Right renal pelvis (tissue), 4 donors: ENCODE results near the gene RGS11. TPM values are rescaled to one million over a fixed set of nuclear protein-coding genes. Genes with fewer than 3 reads are reported as not detected.
"Not testable (repeated sequence)": the region's sequence is repeated elsewhere in the genome, so short reads cannot be mapped to it uniquely, and the experiment has no call there.

Experiments used
- DNase-seq, 4 donors: peaks; one replicate each; pipeline ENCODE4 v3.0.0-alpha.2; 2013; ENCODE audit warnings: low read depth in 4 of 4, low spot score in 3 of 4, missing footprints in 1 of 4
- polyA plus RNA-seq, 4 donors: library from polyadenylated mRNA; unstranded; fragments of 120-200 nt; gene quantifications; one replicate each; pipeline ENCODE4 v1.2.1, GENCODE V29; 2013; ENCODE audit not compliant: insufficient read length in 4 of 4

The RGS11 gene
- polyA plus RNA-seq, 4 donors = 0.68 to 2.8 (median 1.9) TPM

DNA sequence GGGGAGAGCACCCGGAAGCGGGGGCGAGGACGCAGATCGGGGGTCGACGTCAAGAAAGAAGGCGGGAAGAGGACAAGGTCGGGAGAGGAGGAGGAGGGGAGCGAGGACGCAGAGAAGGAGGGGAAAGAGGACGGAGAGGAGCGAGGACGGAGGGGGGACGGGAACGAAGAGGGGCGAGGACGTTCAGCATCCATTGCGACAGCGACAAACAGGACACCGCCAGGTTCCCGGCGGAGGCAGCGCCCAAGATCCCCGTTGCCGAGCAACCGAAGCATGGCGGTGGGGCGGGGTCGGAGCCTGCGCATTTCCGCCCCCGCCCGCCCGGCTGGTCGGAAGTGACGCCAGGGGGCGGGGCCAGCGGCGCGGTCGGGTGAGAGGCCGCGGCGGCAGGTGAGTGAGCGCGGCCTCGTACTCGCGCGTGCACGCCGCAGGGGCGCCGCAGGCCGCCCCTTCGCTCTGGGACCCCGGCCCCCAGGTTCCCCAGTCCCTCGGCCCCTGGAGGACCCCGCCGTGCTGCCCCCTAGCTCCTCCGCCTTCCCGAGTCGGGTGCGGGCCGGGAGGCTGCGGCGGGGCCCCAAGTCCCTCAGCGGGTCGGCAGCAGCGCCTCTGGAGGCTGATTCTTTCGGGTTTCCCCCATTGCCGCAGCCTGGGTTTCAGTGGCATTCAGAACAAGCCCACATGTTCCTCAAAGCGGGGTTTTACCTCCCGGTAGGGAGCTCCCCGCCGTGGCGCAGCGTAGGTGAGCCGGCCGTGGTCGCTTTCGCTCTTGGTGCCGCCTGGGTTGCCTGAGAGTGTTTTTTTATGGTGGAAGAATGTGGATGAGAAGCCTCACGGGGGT lies 41.1 kb downstream of the RGS11 start, which contains the start of gene FAM234A:
Gene FAM234A, plus strand, starts transcription at position 354 of the 838 bp plus-strand sequence. CDS start 19,593 bp downstream, outside the sequence.
- peak; percentile 86 to 90 (median 88) for DNase-seq

DNA sequence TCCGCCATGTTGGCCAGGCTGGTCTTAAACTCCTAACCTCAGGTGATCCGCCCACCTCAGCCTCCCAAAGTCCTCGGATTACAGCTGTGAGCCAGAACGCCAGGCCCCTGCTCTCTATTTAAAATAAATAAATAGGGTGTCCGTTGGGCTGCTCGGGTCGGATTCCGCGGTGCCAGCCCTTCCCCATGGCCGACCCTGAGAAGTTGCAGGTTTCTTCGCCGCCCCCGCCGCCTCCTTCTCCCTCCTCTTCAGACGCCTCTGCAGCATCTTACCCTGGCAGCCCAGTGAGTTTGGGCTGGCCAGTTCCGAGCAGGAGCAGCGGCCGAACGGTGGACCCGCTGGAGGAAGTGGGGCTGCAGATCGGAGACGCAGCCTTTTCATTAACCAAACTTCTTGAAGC lies 44.8 kb downstream of the RGS11 start:
- DNase-seq = no peak

DNA sequence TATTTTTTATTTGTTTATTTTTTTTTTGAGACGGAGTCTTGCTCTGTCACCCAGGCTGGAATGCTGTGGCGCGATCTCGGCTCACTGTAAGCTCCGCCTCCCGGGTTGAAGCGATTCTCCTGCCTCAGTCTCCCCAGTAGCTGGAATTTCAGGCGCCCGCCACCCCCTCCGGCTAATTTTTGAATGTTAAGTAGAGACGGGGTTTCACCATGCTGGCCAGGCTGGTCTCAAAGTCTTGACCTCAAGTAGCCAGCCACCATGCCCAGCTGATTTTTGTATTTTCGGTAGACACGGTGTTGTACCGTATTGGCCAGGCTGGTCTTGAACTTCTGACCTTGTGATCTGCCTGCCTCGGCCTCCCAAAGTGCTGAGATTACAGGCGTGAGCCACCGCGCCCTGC lies 45.4 kb downstream of the RGS11 start:
- not testable (repeated sequence) for DNase-seq

DNA sequence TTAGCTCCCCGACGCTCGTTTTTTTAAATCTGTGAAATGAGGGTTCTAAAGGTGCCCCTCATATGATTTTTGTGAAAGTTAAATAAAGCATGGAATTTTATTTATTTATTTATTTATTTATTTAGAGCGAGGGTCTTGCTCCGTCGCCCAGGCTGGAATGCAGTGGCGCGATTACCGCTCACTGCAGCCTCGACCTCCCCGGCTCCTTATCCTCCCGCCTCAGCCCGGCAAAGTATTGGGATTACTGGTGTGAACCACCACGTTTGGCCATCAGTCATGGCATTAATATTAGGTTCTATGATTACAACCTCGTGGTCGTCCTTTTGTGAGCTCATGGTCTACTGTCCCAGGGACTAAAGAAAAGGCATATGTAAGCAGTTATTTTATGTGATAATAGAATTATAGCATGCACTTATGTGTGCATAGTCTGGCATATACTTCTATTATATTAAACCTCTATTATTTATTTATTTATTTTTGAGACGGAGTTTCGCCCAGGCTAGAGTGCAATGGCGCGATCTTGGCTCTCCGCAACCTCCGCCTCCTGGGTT lies 45.9 kb downstream of the RGS11 start:
- no peak for DNase-seq

DNA sequence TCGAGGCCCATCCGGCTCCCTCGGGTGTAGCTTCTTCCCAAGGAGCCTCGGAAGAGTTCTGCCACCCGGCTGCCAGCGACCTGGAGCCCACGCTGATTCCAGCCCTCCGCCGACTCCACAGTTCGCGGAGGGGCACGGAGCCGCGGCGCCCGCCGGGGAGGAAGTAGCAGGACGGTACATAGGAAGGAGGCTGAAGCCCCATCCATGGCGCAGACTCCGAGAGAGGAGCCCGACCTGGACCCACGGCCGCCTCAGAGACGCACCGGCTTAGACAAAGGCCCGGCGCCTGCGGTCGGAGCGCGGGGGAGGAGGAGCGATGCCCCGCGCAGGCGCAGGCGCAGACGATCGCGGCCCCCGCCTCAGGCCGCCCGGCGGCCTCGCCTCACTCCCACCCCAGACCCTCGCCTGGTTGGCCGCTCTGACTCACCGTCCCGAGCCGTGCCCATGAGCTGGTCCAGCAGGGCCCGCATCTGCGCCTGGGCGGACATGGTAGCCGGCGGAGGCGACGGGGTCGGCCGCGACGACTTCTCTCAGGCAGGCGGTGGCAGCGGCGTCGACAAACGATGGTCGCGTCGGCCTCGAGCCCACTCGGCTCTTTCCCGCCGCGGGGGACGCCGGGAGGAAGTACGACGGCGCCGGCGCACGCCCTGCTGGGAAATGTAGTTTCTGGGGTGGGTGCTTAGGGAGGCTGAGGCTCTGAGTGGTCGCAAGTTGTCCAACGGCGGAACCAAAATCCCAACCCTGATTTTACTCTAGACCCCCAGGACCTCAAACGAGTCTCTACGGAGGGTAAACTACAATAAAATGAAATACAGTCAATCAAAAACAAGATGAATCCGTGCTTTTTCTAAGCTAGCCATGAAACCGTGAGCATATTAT lies 46.7 kb downstream of the RGS11 start, which contains the start of gene LUC7L:
Gene LUC7L, minus strand, starts transcription at position 598 of the 879 bp plus-strand sequence. Its CDS starts 110 bp downstream, at position 488.
- DNase-seq = peak; percentile 83 to 90 (median 84)

DNA sequence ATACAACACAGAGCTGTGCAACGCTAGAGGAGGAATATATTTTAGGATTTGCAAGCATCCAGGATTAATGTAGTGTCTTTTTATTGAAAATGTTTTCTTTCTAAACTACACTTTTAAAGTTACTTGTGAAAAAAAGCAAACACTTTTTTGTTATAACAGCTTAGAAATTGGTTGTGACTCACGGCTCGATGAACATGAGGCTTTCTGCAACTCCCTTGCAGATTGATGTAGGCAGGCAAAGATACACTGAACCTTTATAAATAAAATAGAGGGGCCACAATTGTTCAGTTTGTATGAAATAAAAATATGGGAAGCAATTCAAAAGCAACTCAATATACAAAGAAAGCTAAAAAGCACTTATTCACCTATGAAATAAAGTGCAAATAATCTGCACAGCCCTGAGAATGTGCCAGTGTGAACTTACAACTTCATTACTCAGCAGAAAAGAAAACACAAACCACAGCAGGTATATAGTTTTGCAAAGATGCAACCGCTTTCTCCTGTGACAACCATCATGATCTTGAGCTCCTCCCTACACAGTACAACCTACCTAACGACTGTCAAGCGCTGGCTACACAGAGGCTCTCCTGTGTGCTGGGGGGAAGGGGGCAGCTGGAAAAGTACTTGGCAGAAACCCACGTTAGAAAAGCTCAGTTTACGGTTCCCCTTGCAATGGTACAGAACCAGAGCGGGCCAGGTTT lies 47.4 kb downstream of the RGS11 start:
- no peak for DNase-seq

DNA sequence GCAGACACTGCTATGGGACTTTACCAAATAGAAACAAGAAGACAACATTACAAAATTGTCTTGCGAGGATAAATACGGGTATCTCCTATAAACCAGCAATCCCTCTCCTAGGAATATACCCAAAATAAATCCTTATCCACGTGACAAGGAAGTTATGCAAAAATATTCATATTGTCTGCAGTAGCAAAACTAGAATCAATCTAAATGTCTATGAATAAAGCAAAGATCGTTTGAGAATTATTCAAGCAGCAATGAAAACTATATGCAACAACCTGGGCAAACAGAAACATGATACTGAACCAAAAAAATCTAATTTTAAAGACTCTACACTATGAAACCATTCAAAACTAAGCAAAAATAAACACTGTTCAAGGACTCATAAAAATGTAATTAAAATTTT lies 55.7 kb downstream of the RGS11 start:
- no peak for DNase-seq

Other genes with a start within 250 kb of the RGS11 start
- 10 to 100 TPM; 11.3 to 13.2 (median 12.9) TPM for gene POLR3K, start 222.3 kb downstream of the RGS11 start, polyA plus RNA-seq
- gene SNRNP25, start 222.1 kb downstream of the RGS11 start, polyA plus RNA-seq = 10 to 100 TPM; 41.8 to 52.1 (median 47.6) TPM
- gene RHBDF1, start 203.3 kb downstream of the RGS11 start, polyA plus RNA-seq = 10 to 100 TPM; 21.4 to 28.8 (median 28.1) TPM
- 10 to 100 TPM; 20.7 to 35.2 (median 23.2) TPM for gene MPG, start 197.7 kb downstream of the RGS11 start, polyA plus RNA-seq
- 10 to 100 TPM; 26.4 to 32.2 (median 29.6) TPM for gene NPRL3, start 137.3 kb downstream of the RGS11 start, polyA plus RNA-seq
- gene HBZ, start 123.3 kb downstream of the RGS11 start, polyA plus RNA-seq = 1 to 10 TPM in 2 of 4 donors, under 1 TPM in 2; 0.37 to 4.2 (median 1.7) TPM
- 1 to 10 TPM; 2.1 to 5.7 (median 3.7) TPM for gene HBM, start 110.0 kb downstream of the RGS11 start, polyA plus RNA-seq
- 1,000 to 10,000 TPM in 3 of 4 donors, 100 to 1,000 TPM in 1; 794 to 1,266 (median 1,092) TPM for gene HBA2, start 103.1 kb downstream of the RGS11 start, polyA plus RNA-seq
- gene HBA1, start 99.3 kb downstream of the RGS11 start, polyA plus RNA-seq = 100 to 1,000 TPM; 530 to 845 (median 681) TPM
- gene HBQ1, start 95.5 kb downstream of the RGS11 start, polyA plus RNA-seq = under 1 TPM; 0.51 to 0.90 (median 0.78) TPM
- gene LUC7L, start 46.5 kb downstream of the RGS11 start, polyA plus RNA-seq = 100 to 1,000 TPM; 104 to 141 (median 122) TPM
- 10 to 100 TPM; 75.5 to 88.2 (median 81.5) TPM for gene FAM234A, start 41.1 kb downstream of the RGS11 start, polyA plus RNA-seq
- 1 to 10 TPM; 1.9 to 5.6 (median 3.5) TPM for gene ARHGDIG, start 4.6 kb upstream of the RGS11 start, polyA plus RNA-seq
- 1 to 10 TPM in 2 of 4 donors, under 1 TPM in 2; 0.53 to 2.0 (median 1.2) TPM for gene PDIA2, start 7.2 kb upstream of the RGS11 start, polyA plus RNA-seq
- 10 to 100 TPM; 16.9 to 23.0 (median 17.6) TPM for gene AXIN1, start 76.8 kb upstream of the RGS11 start, polyA plus RNA-seq
- 10 to 100 TPM; 68.4 to 92.6 (median 70.9) TPM for gene MRPL28, start 94.6 kb upstream of the RGS11 start, polyA plus RNA-seq
- 10 to 100 TPM; 56.8 to 71.3 (median 58.8) TPM for gene PGAP6, start 106.0 kb upstream of the RGS11 start, polyA plus RNA-seq
- gene NME4, start 121.3 kb upstream of the RGS11 start, polyA plus RNA-seq = 100 to 1,000 TPM; 110 to 143 (median 117) TPM
- 10 to 100 TPM; 17.8 to 40.4 (median 32.2) TPM for gene DECR2, start 125.9 kb upstream of the RGS11 start, polyA plus RNA-seq
- gene RAB11FIP3, start 149.7 kb upstream of the RGS11 start, polyA plus RNA-seq = 100 to 1,000 TPM in 1 of 4 donors, 10 to 100 TPM in 3; 72.7 to 100 (median 91.3) TPM